Measurements from ENCODE around the gene HOXD4.

The HOXD4 gene

GRCh38 chr2:176105078-176105729, 46.1 kb upstream of the HOXD4 start (continued):
- peak; percentile 68; the same call in 1 of the 2 replicates for TF ChIP-seq KLF17 (tag by site-specific recombination; IDR thresholded peaks at IDR 0.05)
- TF ChIP-seq ZNF660 (tag by site-specific recombination; IDR thresholded peaks at IDR 0.05), result 0 out of 2 replicates have a peak, but pooled peaks have one; percentile 35
- TF ChIP-seq, protein P1, sequence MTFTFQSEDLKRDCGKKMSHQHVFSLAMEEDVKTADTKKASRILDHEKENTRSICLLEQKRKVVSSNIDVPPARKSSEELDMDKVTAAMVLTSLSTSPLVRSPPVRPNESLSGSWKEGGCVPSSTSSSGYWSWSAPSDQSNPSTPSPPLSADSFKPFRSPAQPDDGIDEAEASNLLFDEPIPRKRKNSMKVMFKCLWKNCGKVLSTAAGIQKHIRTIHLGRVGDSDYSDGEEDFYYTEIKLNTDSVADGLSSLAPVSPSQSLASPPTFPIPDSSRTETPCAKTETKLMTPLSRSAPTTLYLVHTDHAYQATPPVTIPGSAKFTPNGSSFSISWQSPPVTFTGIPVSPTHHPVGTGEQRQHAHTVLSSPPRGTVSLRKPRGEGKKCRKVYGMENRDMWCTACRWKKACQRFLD (tag by site-specific recombination; IDR thresholded peaks at IDR 0.05), result no peak
- TF ChIP-seq, protein P2, sequence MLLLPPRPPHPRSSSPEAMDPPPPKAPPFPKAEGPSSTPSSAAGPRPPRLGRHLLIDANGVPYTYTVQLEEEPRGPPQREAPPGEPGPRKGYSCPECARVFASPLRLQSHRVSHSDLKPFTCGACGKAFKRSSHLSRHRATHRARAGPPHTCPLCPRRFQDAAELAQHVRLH (tag by site-specific recombination; IDR thresholded peaks at IDR 0.05), result no peak
- TF ChIP-seq ZBTB1 (tag by site-specific recombination; IDR thresholded peaks at IDR 0.05), result no peak
- TF ChIP-seq, protein P3, sequence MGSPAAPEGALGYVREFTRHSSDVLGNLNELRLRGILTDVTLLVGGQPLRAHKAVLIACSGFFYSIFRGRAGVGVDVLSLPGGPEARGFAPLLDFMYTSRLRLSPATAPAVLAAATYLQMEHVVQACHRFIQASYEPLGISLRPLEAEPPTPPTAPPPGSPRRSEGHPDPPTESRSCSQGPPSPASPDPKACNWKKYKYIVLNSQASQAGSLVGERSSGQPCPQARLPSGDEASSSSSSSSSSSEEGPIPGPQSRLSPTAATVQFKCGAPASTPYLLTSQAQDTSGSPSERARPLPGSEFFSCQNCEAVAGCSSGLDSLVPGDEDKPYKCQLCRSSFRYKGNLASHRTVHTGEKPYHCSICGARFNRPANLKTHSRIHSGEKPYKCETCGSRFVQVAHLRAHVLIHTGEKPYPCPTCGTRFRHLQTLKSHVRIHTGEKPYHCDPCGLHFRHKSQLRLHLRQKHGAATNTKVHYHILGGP (tag by site-specific recombination; IDR thresholded peaks at IDR 0.05), result no peak
- TF ChIP-seq ZNF664 (tag by site-specific recombination; IDR thresholded peaks at IDR 0.05), result no peak
- peak; percentile 10; the same call in 1 of the 2 replicates for TF ChIP-seq ZBTB48 (tag by site-specific recombination; IDR thresholded peaks at IDR 0.05)
- TF ChIP-seq ZSCAN18 (tag by site-specific recombination; IDR thresholded peaks at IDR 0.05), result no peak
- peak; percentile 56; the same call in 1 of the 2 replicates for TF ChIP-seq TRIM28 (IDR thresholded peaks at IDR 0.05; ENCODE audit: borderline replicate concordance, low read length)
- no peak for TF ChIP-seq ZNF214 (tag by site-specific recombination; IDR thresholded peaks at IDR 0.05; ENCODE audit: borderline replicate concordance)
- TF ChIP-seq, protein P4, sequence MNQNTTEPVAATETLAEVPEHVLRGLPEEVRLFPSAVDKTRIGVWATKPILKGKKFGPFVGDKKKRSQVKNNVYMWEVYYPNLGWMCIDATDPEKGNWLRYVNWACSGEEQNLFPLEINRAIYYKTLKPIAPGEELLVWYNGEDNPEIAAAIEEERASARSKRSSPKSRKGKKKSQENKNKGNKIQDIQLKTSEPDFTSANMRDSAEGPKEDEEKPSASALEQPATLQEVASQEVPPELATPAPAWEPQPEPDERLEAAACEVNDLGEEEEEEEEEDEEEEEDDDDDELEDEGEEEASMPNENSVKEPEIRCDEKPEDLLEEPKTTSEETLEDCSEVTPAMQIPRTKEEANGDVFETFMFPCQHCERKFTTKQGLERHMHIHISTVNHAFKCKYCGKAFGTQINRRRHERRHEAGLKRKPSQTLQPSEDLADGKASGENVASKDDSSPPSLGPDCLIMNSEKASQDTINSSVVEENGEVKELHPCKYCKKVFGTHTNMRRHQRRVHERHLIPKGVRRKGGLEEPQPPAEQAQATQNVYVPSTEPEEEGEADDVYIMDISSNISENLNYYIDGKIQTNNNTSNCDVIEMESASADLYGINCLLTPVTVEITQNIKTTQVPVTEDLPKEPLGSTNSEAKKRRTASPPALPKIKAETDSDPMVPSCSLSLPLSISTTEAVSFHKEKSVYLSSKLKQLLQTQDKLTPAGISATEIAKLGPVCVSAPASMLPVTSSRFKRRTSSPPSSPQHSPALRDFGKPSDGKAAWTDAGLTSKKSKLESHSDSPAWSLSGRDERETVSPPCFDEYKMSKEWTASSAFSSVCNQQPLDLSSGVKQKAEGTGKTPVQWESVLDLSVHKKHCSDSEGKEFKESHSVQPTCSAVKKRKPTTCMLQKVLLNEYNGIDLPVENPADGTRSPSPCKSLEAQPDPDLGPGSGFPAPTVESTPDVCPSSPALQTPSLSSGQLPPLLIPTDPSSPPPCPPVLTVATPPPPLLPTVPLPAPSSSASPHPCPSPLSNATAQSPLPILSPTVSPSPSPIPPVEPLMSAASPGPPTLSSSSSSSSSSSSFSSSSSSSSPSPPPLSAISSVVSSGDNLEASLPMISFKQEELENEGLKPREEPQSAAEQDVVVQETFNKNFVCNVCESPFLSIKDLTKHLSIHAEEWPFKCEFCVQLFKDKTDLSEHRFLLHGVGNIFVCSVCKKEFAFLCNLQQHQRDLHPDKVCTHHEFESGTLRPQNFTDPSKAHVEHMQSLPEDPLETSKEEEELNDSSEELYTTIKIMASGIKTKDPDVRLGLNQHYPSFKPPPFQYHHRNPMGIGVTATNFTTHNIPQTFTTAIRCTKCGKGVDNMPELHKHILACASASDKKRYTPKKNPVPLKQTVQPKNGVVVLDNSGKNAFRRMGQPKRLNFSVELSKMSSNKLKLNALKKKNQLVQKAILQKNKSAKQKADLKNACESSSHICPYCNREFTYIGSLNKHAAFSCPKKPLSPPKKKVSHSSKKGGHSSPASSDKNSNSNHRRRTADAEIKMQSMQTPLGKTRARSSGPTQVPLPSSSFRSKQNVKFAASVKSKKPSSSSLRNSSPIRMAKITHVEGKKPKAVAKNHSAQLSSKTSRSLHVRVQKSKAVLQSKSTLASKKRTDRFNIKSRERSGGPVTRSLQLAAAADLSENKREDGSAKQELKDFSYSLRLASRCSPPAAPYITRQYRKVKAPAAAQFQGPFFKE (tag by site-specific recombination; IDR thresholded peaks at IDR 0.05; ENCODE audit: borderline replicate concordance), result no peak
- TF ChIP-seq ZNF768 (tag by site-specific recombination; IDR thresholded peaks at IDR 0.05), result no peak
- TF ChIP-seq, protein P5, sequence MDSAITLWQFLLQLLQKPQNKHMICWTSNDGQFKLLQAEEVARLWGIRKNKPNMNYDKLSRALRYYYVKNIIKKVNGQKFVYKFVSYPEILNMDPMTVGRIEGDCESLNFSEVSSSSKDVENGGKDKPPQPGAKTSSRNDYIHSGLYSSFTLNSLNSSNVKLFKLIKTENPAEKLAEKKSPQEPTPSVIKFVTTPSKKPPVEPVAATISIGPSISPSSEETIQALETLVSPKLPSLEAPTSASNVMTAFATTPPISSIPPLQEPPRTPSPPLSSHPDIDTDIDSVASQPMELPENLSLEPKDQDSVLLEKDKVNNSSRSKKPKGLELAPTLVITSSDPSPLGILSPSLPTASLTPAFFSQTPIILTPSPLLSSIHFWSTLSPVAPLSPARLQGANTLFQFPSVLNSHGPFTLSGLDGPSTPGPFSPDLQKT (IDR thresholded peaks at IDR 0.05; ENCODE audit: borderline replicate concordance, low read depth, low read length), result no peak
- TF ChIP-seq ZNF302 (tag by site-specific recombination; IDR thresholded peaks at IDR 0.05; ENCODE audit: low read depth), result no peak
- 0 out of 2 replicates have a peak, but pooled peaks have one; percentile 50 for TF ChIP-seq BCL11A (tag by site-specific recombination; IDR thresholded peaks at IDR 0.05; ENCODE audit: low read depth)
- no peak for TF ChIP-seq ZNF274 (IDR thresholded peaks at IDR 0.05; ENCODE audit: low read length)
- TF ChIP-seq ZNF274 (tag by site-specific recombination; IDR thresholded peaks at IDR 0.05; ENCODE audit: borderline replicate concordance), result no peak
- TF ChIP-seq ZNF24 (tag by site-specific recombination; IDR thresholded peaks at IDR 0.05), result no peak
- TF ChIP-seq ZNF670 (tag by site-specific recombination; IDR thresholded peaks at IDR 0.05; ENCODE audit: low read depth), result no peak
- no peak for TF ChIP-seq ZNF19 (tag by site-specific recombination; IDR thresholded peaks at IDR 0.05; ENCODE audit: low read depth)
- TF ChIP-seq GLI2 (tag by site-specific recombination; IDR thresholded peaks at IDR 0.05; ENCODE audit: borderline replicate concordance, low read depth), result no peak; the same call in 1 of the 2 replicates
- peak; percentile 56; the same call in 1 of the 2 replicates for TF ChIP-seq KLF9 (tag by site-specific recombination; IDR thresholded peaks at IDR 0.05; ENCODE audit: low read depth)
